D341Med (cell line): ENCODE results near the gene SPATA20.

Experiments
- DNase-seq: peaks from one replicate; pipeline ENCODE4 v3.0.0; 2012; ENCODE audit warnings: low spot score

The SPATA20 gene

DNA sequence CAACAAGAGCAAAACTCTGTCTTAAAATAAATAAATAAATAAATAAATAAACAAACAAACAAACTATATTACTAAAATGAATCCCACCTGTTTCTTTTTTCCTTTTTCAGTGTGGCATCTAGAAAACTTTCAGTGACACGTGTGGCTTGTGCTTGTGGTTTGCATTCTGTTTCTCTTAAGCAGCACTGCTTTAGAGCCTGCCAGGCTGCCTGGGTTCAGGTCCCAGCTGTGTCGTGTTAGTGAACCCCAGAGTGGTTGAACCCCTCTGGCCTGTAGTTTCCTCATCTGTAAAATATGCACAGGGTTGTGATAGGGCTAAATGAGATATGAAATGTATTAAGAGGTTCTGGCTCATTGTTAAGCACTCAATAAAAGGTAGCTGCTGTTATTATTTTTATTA is 26.5 kb upstream of the SPATA20 start:
- DNase-seq, result no peak

- no peak for DNase-seq
Observed at GRCh38 chr17:50521514-50521913, 25.5 kb upstream of the SPATA20 start.

DNA sequence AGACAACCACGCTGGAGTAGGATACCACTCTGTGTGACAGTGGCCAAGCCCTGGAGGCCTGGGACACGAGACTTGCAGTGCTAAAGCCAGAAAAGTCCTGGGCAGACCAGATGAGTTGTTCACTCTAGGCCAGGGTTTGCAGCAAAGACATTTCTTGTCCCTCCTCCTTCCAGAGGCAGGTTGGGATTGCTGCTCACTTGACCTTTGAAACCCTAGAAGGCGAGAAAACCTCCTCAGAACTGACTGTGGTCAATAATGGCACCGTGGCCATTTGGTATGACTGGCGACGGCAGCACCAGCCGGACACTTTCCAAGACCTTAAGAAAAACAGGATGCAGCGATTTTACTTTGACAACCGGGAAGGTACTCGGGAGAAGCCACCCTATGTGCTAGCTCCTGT is 24.2 kb upstream of the SPATA20 start:
- DNase-seq, result no peak

- no peak for DNase-seq
Observed at GRCh38 chr17:50523208-50523607, 23.8 kb upstream of the SPATA20 start.

GRCh38 chr17:50524838-50525237 is 22.1 kb upstream of the SPATA20 start:
- DNase-seq, result no peak

DNA sequence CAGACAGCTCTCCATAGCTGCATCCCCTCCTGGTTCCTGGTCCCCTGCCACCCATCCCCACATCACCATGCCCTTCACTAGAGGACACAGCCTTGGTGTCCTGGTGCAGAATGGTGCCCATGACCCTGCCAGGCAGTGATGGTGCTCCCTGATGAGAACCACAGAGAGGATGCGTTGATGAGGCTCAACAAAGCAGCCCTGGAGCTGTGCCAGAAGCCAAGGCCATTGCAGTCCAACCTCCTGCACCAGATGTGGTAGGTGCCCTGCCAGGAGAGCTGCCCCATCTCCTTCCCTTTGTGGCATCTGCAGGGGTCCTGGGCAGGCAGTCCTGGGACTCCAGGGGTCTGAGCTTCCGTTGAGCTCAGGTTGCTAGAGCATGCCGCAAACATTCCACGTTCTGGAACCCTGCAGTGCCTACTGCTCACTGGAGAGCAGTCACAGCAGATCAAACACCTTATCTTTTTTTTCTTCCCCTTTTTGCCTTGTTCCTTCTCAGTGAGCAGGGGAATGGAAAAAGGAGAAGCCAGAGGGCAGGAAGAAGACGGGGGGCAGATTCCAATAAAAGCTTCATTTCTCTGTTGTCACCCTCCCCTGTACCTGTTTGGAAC is 19.7 kb upstream of the SPATA20 start:
- no peak for DNase-seq

DNA sequence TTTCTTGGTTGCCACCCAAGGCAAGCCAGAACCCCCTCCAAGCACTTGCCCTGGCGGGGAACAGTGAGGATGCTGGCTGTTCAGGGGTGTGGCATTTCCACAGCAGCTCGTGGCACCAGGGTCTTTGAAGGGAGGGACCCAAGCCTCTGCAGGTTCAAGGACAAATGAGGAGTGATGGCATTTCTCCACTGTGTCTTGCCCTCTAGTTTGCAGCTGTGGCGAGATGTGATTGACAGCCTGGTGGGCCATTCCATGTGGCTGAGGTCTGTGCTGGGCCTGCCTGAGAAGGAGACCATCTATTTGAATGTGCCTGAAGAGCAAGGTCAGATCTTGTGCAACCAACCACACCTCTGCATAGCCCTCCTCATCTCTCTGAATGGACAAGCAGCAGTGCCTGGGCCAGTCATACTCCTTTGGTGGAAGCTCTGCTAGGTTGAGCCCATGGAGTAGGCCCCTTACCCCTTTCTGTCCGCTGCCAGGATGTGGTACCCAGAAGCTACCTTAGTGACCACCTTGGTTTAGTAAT is 19.0 kb upstream of the SPATA20 start:
- no peak for DNase-seq

DNA sequence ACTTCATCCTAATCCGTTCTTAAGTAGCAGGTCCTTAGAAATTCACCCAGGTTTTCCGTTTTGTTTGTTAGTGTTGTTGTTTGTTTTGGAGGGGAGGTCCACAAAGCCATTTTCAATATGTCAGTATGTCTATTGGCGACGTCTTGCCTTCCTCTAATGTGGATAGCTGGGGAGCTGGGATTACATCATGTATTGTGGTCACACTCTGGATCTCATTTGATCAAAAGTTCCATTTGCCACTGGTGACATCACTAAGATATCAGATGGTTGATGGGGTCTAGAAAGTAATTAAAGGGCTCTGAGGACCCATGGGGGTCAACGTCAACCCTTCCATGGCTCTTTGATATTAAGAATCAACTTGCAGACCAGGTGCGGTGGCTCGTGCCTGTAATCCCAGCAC is 17.1 kb upstream of the SPATA20 start:
- DNase-seq, result no peak

DNA sequence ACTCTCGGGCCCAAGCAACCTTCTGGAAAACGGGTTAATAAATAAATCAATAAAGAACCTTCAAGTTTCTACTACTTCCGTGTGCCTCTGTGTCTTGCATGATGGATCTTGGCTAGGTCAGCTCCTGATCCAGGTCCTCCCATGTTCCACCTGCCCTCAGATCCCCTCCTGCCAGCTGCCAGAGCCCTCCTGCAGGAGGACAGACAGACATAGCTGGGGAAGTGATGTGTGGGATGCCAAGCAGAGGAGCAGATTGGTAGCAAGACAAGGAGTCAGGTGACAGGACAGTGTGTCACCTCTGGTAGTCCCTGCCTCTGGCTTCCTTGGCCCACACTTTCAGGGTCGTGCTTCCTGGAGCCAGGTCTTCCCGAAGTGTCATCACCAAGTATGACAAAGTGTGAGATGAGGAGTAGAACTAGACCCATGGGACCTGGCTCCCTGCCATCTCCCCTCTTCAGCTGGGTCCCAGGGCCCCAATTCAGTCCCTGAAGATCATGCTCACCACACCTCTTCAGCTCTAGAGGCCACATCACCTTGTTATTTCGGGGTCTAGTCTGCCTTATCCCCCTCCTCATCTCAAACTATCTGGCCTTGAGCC is 15.4 kb upstream of the SPATA20 start:
- DNase-seq, result no peak

- DNase-seq, result no peak
Observed at GRCh38 chr17:50532452-50533024, 14.4 kb upstream of the SPATA20 start, which contains the start of gene EPN3. Gene EPN3, plus strand, starts transcription at chr17:50532735. Its CDS starts 3,822 bp downstream, at chr17:50536557.

DNA sequence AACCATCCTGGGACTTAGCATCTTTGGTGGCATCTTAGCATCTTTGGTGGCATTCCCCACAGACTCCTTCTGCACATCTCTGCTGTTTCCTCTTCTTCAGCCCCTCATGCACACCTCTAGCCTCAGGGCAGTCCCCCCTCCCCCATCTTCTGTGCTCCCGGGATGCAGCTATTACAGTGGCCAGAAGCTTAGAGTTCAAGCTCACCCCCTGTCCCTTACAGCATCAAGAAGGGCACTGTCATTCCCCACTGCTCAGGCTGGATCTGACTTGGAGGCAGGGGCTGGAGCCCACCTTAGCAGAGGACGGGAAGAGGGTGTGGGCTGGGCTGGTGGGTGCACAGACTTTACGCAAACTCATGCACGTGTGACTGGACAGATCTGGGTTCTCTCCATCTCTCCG is 13.8 kb upstream of the SPATA20 start:
- no peak for DNase-seq

DNA sequence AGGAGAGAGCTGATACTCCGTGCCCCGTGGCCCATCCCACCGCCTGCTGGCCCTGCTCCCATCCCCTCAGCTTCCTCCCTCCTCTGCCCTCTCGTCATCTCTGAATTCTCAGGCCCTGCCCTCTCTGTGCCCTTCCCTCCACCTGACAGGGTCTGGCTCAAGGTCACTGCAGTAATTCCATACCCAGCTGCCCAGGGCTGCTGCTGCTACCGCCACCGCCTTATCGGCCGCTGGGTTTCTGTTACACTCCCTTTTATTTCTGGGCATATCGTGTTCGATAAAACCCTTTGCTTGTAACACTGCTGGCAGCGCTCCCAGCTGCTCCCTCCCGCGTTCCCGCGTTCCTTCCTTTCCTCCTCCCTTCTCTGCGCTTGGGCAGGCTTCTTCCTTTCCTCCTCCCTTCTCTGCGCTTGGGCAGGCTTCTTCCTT is 13.2 kb upstream of the SPATA20 start:
- no peak for DNase-seq

- DNase-seq, result no peak
Observed at GRCh38 chr17:50534222-50534978, 12.6 kb upstream of the SPATA20 start.

DNA sequence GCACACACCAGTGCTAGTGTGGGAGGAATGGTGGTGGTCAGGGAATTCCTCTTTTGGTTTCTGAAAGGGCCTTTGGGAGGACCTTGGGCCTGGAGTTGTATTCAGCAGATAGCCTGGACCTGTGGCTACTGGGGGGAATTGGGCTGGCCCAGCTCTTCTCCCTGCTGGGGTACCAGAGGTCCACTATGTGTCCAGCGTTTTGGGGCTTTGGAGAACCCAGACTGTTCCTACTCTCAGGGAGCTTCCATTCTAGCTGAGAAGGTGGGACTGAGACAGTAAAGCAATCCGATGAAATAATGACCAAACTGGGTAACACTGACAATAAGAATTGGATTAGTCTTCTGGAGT is 12.0 kb upstream of the SPATA20 start:
- DNase-seq, result no peak

DNA sequence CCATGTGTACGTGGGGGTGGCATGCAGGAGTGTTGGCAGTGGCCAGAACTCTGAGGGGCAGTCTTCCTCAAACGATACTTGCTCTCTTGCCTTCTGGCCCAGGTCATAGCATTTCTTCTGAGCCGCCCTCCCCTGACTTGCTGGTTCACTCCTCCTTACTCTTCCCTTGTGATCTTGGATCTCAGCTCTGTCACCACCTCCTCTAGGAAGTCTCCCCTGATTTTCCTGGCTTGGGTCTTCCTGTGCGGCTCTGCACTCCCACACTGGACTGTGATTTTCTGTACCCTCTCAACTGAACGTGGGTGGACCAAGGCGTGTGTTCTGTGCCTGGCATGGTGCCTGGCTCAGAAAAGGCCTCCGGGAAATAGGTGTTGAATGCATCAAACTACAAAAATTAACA is 11.6 kb upstream of the SPATA20 start:
- no peak for DNase-seq

DNA sequence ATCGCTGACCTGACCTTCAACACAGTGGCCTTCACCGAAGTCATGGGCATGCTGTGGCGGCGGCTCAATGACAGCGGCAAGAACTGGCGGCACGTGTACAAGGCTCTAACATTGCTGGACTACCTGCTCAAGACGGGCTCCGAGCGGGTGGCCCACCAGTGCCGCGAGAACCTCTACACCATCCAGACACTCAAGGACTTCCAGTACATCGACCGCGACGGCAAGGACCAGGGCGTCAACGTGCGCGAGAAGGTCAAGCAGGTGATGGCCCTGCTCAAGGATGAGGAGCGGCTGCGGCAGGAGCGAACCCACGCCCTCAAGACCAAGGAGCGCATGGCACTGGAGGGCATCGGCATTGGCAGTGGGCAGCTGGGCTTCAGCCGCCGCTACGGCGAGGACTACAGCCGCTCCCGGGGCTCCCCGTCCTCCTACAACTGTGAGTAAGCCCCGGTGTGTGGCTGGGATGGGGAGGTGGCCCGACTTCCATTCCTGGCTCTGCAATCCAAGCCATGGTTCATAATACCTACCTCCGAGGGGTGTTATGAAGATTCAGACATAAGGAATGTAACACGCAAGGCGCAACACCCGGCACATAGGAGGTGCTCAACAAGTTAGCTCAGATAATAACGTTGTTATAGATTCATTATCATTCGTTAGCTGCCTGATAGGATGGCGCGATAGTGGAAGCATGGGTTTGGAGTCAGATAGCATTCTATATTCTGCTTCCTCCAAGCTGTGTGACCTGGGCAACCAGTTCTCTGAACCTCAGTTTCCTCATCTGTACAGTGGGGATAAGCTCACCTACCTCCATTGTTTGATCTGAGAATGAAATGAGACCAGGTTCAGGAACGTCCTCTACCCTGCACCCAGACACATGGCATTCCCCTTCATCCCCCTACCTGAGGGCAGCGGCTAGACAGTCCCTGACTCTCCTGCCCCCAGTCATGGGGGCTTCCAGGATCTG is 10.0 kb upstream of the SPATA20 start:
- DNase-seq, result no peak

DNA sequence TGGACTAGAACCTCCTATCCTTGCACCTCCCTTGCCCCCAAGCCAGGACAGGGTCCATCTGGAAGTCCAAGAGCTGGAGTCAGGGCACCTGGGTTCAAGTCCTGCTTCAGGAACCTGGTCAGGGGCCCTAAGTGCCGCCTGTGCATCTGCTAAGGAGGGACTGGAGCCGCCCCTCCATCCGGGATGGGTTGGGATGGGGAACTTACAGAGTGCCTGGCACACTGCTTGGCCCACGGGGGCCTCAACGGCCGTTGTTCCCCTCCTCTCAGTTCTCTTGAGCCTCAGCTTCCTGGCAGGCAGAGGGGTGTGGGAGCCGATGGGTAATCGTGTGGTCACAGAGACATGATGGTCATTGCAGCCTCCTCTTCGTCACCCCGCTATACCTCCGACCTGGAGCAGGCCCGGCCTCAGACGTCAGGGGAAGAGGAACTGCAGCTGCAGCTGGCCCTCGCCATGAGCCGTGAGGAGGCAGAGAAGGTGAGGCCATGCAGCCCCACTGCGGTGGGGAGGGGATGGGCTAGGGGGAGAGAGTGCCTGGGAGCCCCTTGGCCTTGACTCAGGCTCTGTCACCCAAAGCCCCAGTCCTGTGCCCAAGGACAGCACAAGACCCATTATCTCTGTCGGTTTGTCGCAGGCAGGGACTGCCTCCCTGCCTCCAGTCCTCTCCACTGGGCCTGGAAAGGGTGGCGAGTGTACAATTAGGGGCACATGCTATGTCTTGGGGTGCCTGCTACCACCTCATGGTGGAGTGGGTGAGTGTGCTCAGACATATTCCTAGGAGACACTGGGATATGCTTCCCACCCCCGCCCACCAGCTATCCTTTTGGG is 9.0 kb upstream of the SPATA20 start:
- no peak for DNase-seq

GRCh38 chr17:50538549-50539410 is 8.2 kb upstream of the SPATA20 start:
- DNase-seq, result no peak

DNA sequence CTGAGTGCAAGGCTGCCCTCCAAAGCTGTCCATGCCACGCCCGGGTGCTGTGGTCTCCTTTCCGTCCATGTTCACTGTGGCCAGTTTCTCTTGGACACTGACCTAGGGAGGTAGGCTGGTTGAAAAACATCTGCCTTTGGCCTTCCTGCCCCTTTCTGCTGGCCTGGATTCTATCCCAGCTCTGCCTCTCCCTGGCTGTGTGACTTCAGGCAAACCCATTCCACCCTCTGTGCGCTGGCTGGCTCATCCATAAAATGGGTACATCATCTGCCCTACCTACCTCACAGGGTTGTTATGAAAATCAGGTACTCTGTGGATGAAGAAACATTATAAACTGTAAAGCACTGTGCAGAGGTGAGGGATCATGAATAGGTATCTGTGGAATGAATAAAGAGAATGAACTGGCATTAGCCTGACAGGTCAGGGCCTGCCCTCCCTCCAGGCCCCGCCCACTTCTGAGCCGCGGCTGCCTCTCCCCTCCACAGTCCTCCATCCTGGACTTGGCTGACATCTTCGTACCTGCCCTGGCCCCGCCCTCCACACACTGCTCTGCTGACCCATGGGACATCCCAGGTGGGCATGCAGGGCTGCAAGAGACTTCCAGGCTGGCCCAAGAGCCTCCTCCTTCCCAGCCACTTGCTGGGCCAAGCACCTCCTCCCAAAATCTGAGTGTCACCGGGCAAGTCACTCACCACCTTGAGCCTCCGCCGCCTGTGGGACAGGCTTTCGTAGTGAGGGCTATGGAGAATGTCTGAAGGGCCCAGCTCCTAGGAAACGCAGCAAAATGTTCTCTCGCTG is 7.0 kb upstream of the SPATA20 start:
- no peak for DNase-seq
